Psoas muscle (tissue), 8 donors: Measurements from ENCODE around the gene ASCC2. TPM values are rescaled to one million over a fixed set of nuclear protein-coding genes. Genes with fewer than 3 reads are reported as not detected.

ENCODE experiments used
- ATAC-seq, 4 donors: fragments of 200-7000 bp; cut with Tn5 transposase; one replicate each; pipeline ENCODE4 v1.9.1; 2020; ENCODE audit warnings: moderate library complexity in 3 of 4, mild to moderate bottlenecking in 2 of 4
- DNase-seq, 2 donors: peaks; one replicate each; pipeline ENCODE4 v3.0.0-alpha.2; 2020
- H3K27ac ChIP-seq: fragments of 200-600 bp; one replicate; pipeline ENCODE4 v1.8.0; 2022
- H3K27me3 ChIP-seq, 3 donors: fragments of 200-600 bp in 1 of 3; one replicate each; pipeline versions ENCODE4 v1.6.1 to v1.8.0; 2013 to 2022; ENCODE audit warnings: low read length in 2 of 3, mild to moderate bottlenecking in 2 of 3, moderate library complexity in 1 of 3; ENCODE audit not compliant: insufficient read depth in 3 of 3
- H3K36me3 ChIP-seq, 2 donors: fragments of 200-600 bp in 1 of 2; one replicate each; pipeline versions ENCODE4 v1.6.1 to v1.8.0; 2013 to 2022; ENCODE audit warnings: low read depth in 1 of 2, mild to moderate bottlenecking in 1 of 2, moderate library complexity in 1 of 2; ENCODE audit not compliant: insufficient read depth in 1 of 2
- H3K4me1 ChIP-seq: fragments of 200-600 bp; one replicate; pipeline ENCODE4 v1.8.0; 2022
- H3K4me3 ChIP-seq: fragments of 200-600 bp; one replicate; pipeline ENCODE4 v1.8.0; 2022; ENCODE audit warnings: mild to moderate bottlenecking
- H3K9me3 ChIP-seq: fragments of 200-600 bp; one replicate; pipeline ENCODE4 v1.8.0; 2022
- CTCF ChIP-seq: fragments of 200-600 bp; IDR thresholded peaks from one replicate; pipeline ENCODE4 v1.8.0; 2022; ENCODE audit warnings: antibody characterized with exemption
- WGBS, 3 donors: extraction: QIAGEN DNeasy Blood & Tissue Kit; methylation state at CpG; one replicate each; pipeline versions ENCODE4 v1.1.6 to v1.1.7; 2013; 5-methylcytosine and 5-hydroxymethylcytosine counted together
- intact Hi-C, 2 donors: fragments of 100-400 bp; cut with DNase I; formaldehyde crosslinking; loops; one replicate each; pipeline versions ENCODE4 v1.11.0 to v1.14.2; 2022
- polyA plus RNA-seq, 3 donors: library from polyadenylated mRNA; stranded (reverse); fragments of 200-250 nt; gene quantifications; one replicate each; pipeline ENCODE4 v1.2.3, GENCODE V29; 2013
- total RNA-seq, 4 donors: library from RNA; stranded (reverse); fragmentation: NEBNext Ultra II Directional in 2 of 4; extraction: Animal tissue kit (Norgen Biotek cat#: 25700) in 2 of 4; gene quantifications; one replicate each; pipeline versions ENCODE4 v1.2.1 to v1.2.4, GENCODE V29; 2021 to 2023
- donor health status: healthy with polysubstance abuse.
- donor health status: DM: no; HTN: no; CAD: no; lungs with moderate emphysema.
- donor health status: Bipolar disorder and iron deficiency.
- donor health status: healthy.
- donor health status: DM: yes; HTN: yes; CAD: no.
- donor health status: DM: no; HTN: no; CAD: no.
- donor health status: DM: no; HTN: no; CAD: no.
- donor health status: DM: yes; HTN: yes; CAD: no.

ASCC2 gene
- total and polyA plus RNA-seq, 7 donors: 45.7 to 58.6 (median 47.1) TPM

GRCh38 chr22:29815580-29815979, 22.5 kb downstream of the ASCC2 start:
- peak overlapping the region; percentile 2 for H3K4me3 ChIP-seq
- H3K27ac ChIP-seq: peak overlapping the region; percentile 87
- intact Hi-C loops: no loop called here
- no peaks in the 10 kb centered on the region for H3K27me3 ChIP-seq
- peaks cover 34% of the 10 kb centered on the region for H3K4me1 ChIP-seq
- no peaks in the 10 kb centered on the region for H3K9me3 ChIP-seq
- no peak for TF ChIP-seq CTCF
- peaks cover 11 to 67% of the 10 kb centered on the region in 2 donors for H3K36me3 ChIP-seq
- DNase-seq: no peak
- ATAC-seq: no peak
- WGBS, 3 donors: 40 to 54% (median 42%) methylated on average over 4 of the region's 4 CpGs

- 24 to 53% (median 40%) methylated on average over 5 of the region's 5 CpGs for WGBS, 3 donors
Observed at GRCh38 chr22:29814003-29814402, 24.1 kb downstream of the ASCC2 start.

GRCh38 chr22:29813563-29813962, 24.5 kb downstream of the ASCC2 start:
- H3K4me3 ChIP-seq: no peak overlapping the region
- WGBS, 3 donors: 62 to 67% (median 67%) methylated on average over 3 of the region's 3 CpGs
- TF ChIP-seq CTCF: no peak
- no peaks in the 10 kb centered on the region for H3K9me3 ChIP-seq
- peaks cover 34% of the 10 kb centered on the region for H3K4me1 ChIP-seq
- intact Hi-C loops: no loop called here
- H3K27me3 ChIP-seq: no peaks in the 10 kb centered on the region
- H3K27ac ChIP-seq: peak overlapping the region; percentile 87
- ATAC-seq (peak; percentile 63 to 71 (median 66)), DNase-seq (no peak)
- peaks cover 11 to 65% of the 10 kb centered on the region in 2 donors for H3K36me3 ChIP-seq

More at GRCh38 chr22:29814003-29814402, 24.1 kb downstream of the ASCC2 start:
- Histone ChIP-seq H3K4me3 (no peak overlapping the region), H3K27me3 (no peaks in the 10 kb centered on the region), H3K27ac (peak overlapping the region; percentile 87), H3K9me3 (no peaks in the 10 kb centered on the region), H3K36me3 (peaks cover 11 to 66% of the 10 kb centered on the region in 2 donors), H3K4me1 (peaks cover 34% of the 10 kb centered on the region)
- intact Hi-C loops: no loop called here
- DNase-seq: no peak
- TF ChIP-seq CTCF: no peak
- peak; percentile 77 to 89 (median 84) for ATAC-seq

GRCh38 chr22:29813126-29813525, 24.9 kb downstream of the ASCC2 start:
- TF ChIP-seq CTCF: no peak
- WGBS, 3 donors: 88 to 96% (median 93%) methylated on average over 8 of the region's 8 CpGs
- Histone ChIP-seq H3K4me3 (no peak overlapping the region), H3K9me3 (no peaks in the 10 kb centered on the region), H3K27ac (peak overlapping the region; percentile 87), H3K27me3 (no peaks in the 10 kb centered on the region), H3K4me1 (peaks cover 34% of the 10 kb centered on the region), H3K36me3 (peaks cover 11 to 68% of the 10 kb centered on the region in 2 donors)
- ATAC-seq: no peak
- intact Hi-C loops: no loop called here
- DNase-seq: no peak

GRCh38 chr22:29811377-29811776, 26.7 kb downstream of the ASCC2 start:
- no peaks in the 10 kb centered on the region for H3K9me3 ChIP-seq
- intact Hi-C loops: no loop called here
- 77 to 85% (median 82%) methylated on average over 2 of the region's 2 CpGs for WGBS, 3 donors
- ATAC-seq: no peak
- H3K36me3 ChIP-seq: peaks cover 11 to 86% of the 10 kb centered on the region in 2 donors
- H3K4me3 ChIP-seq: no peak overlapping the region
- no peak for DNase-seq
- TF ChIP-seq CTCF: no peak
- peaks cover 19% of the 10 kb centered on the region for H3K4me1 ChIP-seq
- peak overlapping the region; percentile 60 for H3K27ac ChIP-seq
- no peaks in the 10 kb centered on the region for H3K27me3 ChIP-seq
